RWPE2 (cell line): ENCODE measurements around the gene WNT9A.
A peak's percentile ranks its signal among the peaks of the same experiment; 100 is the strongest.

Source experiments
- ATAC-seq: fragments of 200-7000 bp; cut with Tn5 transposase; 3 replicates; pipeline ENCODE4 v1.9.1; 2021; ENCODE audit warnings: low read depth
- DNase-seq: peaks from one replicate; pipeline ENCODE4 v3.0.0-alpha.2; 2020; ENCODE audit warnings: low spot score
- H3K27ac ChIP-seq: fragments of 450-650 bp; 2 replicates; pipeline ENCODE4 v1.5.1; 2017; ENCODE audit warnings: mild to moderate bottlenecking; ENCODE audit not compliant: poor library complexity, severe bottlenecking
- H3K27me3 ChIP-seq: fragments of 250-450 bp; sonication (Bioruptor Pico); 2 replicates; pipeline ENCODE4 v1.5.1; 2021; ENCODE audit warnings: mild to moderate bottlenecking, moderate library complexity; ENCODE audit not compliant: insufficient read depth, poor library complexity, severe bottlenecking
- H3K36me3 ChIP-seq: fragments of 250-450 bp; sonication (Bioruptor Pico); 2 replicates; pipeline ENCODE4 v1.5.1; 2020; ENCODE audit warnings: low read depth, mild to moderate bottlenecking, moderate library complexity
- H3K4me1 ChIP-seq: fragments of 250-450 bp; sonication (Bioruptor Pico); 2 replicates; pipeline ENCODE4 v1.5.1; 2021; ENCODE audit warnings: mild to moderate bottlenecking, moderate library complexity; ENCODE audit not compliant: insufficient read depth, poor library complexity, severe bottlenecking
- H3K4me3 ChIP-seq: fragments of 250-450 bp; sonication (Bioruptor Pico); 2 replicates; pipeline ENCODE4 v1.5.1; 2021; ENCODE audit warnings: mild to moderate bottlenecking, moderate library complexity; ENCODE audit not compliant: severe bottlenecking
- H3K9me3 ChIP-seq: fragments of 250-450 bp; sonication (Bioruptor Pico); 2 replicates; pipeline ENCODE4 v1.5.1; 2021; ENCODE audit warnings: mild to moderate bottlenecking, moderate library complexity; ENCODE audit not compliant: severe bottlenecking
- TF ChIP-seq, protein P1 (sequence below): fragments of 450-650 bp; IDR thresholded peaks from one replicate; pipeline ENCODE4 v1.5.1; 2017; ENCODE audit warnings: mild to moderate bottlenecking, moderate library complexity; ENCODE audit not compliant: poor library complexity, severe bottlenecking

WNT9A gene

DNA sequence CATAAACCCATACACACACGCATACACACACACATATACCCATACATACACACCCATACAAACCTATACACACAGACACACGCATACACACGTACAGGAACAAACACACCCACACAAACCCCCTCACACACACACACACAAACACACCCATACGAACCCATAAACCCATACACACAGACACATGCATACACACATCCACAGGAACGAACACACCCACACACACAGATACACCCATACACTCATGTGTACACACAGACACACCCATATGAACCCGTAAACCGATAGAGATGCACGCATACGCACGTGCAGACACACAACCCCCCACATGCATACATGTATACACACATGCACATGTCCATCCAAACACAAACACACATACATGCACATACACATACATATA, 9.5 kb downstream of the WNT9A start:
- no peak overlapping the region for H3K4me3 ChIP-seq
- ATAC-seq = no peak

DNA sequence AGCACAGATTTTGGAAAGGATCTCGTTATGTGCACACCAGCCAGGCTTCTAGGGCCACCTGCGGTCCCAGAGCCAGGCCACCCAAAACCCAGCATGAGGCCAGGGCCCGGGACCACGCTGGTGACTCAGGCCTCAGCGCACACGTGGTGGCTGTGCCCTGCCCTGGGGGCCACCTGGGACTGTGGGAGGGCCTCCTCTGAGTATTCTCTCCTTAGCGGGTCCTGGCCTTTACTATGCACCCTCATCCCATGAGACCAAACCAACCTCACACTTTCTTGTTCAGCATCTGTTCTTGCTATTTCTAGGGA, 9.9 kb downstream of the WNT9A start:
- no peak overlapping the region for H3K4me3 ChIP-seq
- ATAC-seq (no peak), DNase-seq (peak; percentile 6)
- H3K4me1 ChIP-seq = no peaks in the 10 kb centered on the region
- H3K9me3 ChIP-seq = no peaks in the 10 kb centered on the region
- no peak overlapping the region for H3K27ac ChIP-seq
- H3K36me3 ChIP-seq = no peaks in the 10 kb centered on the region
- no peaks in the 10 kb centered on the region for H3K27me3 ChIP-seq
- TF ChIP-seq, protein P1, sequence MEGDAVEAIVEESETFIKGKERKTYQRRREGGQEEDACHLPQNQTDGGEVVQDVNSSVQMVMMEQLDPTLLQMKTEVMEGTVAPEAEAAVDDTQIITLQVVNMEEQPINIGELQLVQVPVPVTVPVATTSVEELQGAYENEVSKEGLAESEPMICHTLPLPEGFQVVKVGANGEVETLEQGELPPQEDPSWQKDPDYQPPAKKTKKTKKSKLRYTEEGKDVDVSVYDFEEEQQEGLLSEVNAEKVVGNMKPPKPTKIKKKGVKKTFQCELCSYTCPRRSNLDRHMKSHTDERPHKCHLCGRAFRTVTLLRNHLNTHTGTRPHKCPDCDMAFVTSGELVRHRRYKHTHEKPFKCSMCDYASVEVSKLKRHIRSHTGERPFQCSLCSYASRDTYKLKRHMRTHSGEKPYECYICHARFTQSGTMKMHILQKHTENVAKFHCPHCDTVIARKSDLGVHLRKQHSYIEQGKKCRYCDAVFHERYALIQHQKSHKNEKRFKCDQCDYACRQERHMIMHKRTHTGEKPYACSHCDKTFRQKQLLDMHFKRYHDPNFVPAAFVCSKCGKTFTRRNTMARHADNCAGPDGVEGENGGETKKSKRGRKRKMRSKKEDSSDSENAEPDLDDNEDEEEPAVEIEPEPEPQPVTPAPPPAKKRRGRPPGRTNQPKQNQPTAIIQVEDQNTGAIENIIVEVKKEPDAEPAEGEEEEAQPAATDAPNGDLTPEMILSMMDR = no peak

More for the DNA sequence above, 9.5 kb downstream of the WNT9A start:
- H3K4me1 ChIP-seq = no peaks in the 10 kb centered on the region
- peak; percentile 2 for DNase-seq
- no peaks in the 10 kb centered on the region for H3K27me3 ChIP-seq
- TF ChIP-seq, protein P1 = no peak
- no peaks in the 10 kb centered on the region for H3K9me3 ChIP-seq
- no peaks in the 10 kb centered on the region for H3K36me3 ChIP-seq
- H3K27ac ChIP-seq = no peak overlapping the region

DNA sequence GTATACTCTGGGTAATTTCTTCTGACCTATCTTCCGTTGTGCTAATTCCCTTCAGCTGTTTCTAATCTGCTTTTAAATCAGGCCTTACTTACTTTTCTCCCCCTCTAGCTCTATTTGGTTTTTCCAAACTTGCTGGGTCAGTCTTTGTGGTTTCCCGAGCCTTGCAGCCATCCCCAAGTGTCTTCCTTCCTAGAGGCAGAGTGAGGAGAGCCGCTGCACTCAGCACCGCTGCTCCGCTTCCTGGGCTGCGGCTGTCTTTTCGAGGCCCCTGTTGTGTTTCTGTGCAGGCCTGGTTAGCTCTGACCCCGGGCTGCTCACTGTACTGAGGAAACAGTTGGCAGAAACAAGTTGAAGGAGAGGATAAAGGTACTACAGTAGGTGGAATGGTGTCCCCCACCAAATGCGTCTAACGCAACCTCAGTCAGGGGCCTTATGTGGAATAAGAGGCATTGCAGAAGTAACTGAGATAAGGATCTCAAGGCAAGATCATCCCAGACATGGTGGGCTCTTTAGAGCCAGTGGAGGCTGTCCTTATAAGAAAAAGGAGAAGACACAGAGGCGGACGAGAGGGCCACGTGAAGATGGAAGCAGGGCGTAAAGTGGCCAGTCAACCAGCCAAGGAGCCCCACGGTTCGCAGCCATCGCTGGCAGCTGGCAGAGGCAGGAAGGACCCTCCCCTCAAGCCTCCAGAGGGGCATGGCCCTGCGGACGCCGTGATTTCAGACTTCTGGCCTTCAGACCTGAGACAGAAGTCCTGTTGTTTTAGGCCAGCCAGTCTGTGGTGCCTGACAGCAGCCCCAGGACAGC, 10.5 kb downstream of the WNT9A start:
- H3K9me3 ChIP-seq = no peaks in the 10 kb centered on the region
- no peak overlapping the region for H3K27ac ChIP-seq
- H3K36me3 ChIP-seq = no peaks in the 10 kb centered on the region
- H3K4me3 ChIP-seq = no peak overlapping the region
- DNase-seq = peak; percentile 0
- no peaks in the 10 kb centered on the region for H3K4me1 ChIP-seq
- ATAC-seq = no peak
- no peaks in the 10 kb centered on the region for H3K27me3 ChIP-seq
- TF ChIP-seq, protein P1 = no peak

DNA sequence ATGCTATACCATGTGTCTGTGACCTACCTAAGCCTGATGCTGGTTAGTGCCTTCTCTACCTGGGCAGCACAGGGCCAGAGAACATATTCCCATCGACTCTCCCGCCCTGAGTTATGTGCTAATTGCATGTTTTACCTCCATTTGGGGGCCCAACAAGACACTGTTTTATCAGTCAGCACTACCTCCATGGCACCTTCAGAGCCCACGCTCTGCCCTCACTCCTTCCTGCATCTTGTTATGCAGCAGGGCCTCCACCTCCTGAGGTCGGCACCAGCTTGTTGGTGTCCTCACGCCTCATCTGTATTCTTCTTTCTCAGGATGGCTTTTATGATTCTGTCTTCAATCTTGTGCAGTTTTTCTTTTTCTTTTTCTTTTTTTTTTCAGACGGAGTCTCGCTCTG, 11.9 kb downstream of the WNT9A start:
- H3K27ac ChIP-seq = peak overlapping the region; percentile 79
- TF ChIP-seq, protein P1 = no peak
- H3K4me3 ChIP-seq = no peak overlapping the region
- H3K36me3 ChIP-seq = no peaks in the 10 kb centered on the region
- no peaks in the 10 kb centered on the region for H3K27me3 ChIP-seq
- no peak for ATAC-seq
- no peaks in the 10 kb centered on the region for H3K4me1 ChIP-seq
- H3K9me3 ChIP-seq = no peaks in the 10 kb centered on the region
- no peak for DNase-seq
